ENCODE data around the gene PALLD. TPM values are rescaled to one million over a fixed set of nuclear protein-coding genes. Genes with fewer than 3 reads are reported as not detected.
"Not testable (repeated sequence)": the region's sequence is repeated elsewhere in the genome, so short reads cannot be mapped to it uniquely, and the experiment has no call there.

The PALLD gene
- total RNA-seq, 4 donors from 2014 or later, result 71.8 to 106 (median 83.3) TPM

DNA sequence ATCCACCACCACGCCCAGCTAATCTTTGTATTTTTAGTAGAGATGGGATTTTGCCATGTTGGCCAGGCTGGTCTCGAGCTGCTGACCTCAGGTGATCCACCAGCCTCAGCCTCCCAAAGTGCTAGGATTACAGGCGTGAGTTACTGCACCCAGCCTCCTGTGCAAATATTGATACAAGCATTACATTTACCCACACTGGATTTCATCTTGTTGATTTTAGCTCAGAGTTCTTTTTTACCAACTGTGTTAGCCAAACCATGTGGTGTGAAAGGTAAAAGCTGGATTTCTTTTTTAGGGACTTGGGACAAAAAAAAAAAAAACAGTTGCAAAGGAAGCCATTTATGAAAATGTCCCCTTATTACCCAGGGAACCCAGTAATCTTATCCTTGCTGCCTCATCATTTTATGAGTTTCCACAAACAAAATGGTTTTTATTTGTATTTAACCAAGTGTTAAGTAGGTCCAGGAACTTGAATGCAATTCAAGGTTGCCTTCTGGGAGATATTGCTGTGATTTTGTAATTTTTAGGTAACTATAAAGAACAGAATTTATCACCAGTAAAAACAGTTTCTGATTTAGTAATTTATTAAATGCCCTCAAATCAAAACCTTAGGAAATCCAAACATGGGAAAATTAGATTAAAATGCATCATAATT, 202.5 kb downstream of the PALLD start:
- no peaks in the 10 kb centered on the region for H3K9me3 ChIP-seq
- DNase-seq (ENCODE audit: low spot score in 2 of 2), result no peak
- no peak overlapping the region for H3K4me3 ChIP-seq
- H3K36me3 ChIP-seq, result no peaks in the 10 kb centered on the region
- 92% methylated on average over 3 of the region's 3 CpGs for WGBS
- H3K4me1 ChIP-seq, result peaks cover 2% of the 10 kb centered on the region
- TF ChIP-seq POLR2A (IDR thresholded peaks at IDR 0.05), result no peak
- TF ChIP-seq, protein P1, sequence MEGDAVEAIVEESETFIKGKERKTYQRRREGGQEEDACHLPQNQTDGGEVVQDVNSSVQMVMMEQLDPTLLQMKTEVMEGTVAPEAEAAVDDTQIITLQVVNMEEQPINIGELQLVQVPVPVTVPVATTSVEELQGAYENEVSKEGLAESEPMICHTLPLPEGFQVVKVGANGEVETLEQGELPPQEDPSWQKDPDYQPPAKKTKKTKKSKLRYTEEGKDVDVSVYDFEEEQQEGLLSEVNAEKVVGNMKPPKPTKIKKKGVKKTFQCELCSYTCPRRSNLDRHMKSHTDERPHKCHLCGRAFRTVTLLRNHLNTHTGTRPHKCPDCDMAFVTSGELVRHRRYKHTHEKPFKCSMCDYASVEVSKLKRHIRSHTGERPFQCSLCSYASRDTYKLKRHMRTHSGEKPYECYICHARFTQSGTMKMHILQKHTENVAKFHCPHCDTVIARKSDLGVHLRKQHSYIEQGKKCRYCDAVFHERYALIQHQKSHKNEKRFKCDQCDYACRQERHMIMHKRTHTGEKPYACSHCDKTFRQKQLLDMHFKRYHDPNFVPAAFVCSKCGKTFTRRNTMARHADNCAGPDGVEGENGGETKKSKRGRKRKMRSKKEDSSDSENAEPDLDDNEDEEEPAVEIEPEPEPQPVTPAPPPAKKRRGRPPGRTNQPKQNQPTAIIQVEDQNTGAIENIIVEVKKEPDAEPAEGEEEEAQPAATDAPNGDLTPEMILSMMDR (IDR thresholded peaks at IDR 0.05), result no peak
- TF ChIP-seq EP300 (IDR thresholded peaks at IDR 0.05), result no peak
- no peak for TF ChIP-seq POLR2AphosphoS5 (IDR thresholded peaks at IDR 0.05)
- H3K27me3 ChIP-seq, result no peaks in the 10 kb centered on the region
- H3K27ac ChIP-seq, result no peak overlapping the region

DNA sequence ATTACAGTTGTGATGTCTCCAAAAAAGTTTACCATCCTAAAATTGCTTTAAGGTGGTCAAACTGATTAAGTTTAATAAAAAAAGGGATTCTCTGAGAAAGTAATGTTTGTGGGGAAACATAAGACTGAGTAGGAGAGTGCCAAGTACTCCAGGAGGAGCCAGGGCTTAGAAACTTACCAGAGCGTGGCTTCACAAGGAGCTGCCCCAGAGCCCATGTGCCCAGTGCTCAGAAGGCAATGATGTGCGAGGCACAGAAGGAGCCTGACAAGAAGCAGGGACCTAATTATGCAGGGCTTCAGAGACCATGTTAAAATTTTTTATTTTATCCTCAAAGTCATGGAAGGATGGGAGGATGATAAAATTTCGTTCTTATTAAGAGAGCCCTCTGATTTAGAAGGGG, 204.2 kb downstream of the PALLD start:
- WGBS, result 84% methylated on average over 3 of the region's 3 CpGs
- Histone ChIP-seq H3K4me1 (no peaks in the 10 kb centered on the region), H3K27ac (no peak overlapping the region), H3K36me3 (no peaks in the 10 kb centered on the region), H3K9me3 (no peaks in the 10 kb centered on the region), H3K27me3 (no peaks in the 10 kb centered on the region), H3K4me3 (no peak overlapping the region)
- no peak for DNase-seq (ENCODE audit: low spot score in 2 of 2)
- TF ChIP-seq EP300 (IDR thresholded peaks at IDR 0.05) (no peak), POLR2A (IDR thresholded peaks at IDR 0.05) (no peak)
- TF ChIP-seq, protein P1 (IDR thresholded peaks at IDR 0.05), result no peak

DNA sequence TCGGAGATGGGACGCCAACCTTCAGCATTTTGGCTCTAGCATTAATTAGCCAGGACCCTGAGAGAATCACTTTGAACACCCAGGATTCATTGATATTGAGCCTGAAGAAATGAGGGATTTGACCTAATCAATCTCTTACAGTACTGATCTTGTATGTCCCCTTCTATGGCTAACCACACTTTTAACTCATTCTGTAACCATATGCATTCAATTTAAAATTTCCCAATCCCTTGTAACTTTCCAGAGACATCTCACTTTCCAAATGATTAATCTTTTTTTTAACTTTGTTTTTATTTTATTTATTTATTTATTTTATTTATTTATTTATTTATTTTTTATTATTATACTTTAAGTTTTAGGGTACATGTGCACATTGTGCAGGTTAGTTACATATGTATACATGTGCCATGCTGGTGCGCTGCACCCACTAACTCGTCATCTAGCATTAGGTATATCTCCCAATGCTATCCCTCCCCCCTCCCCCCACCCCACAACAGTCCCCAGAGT, 205.8 kb downstream of the PALLD start:
- 96% methylated on average over 4 of the region's 4 CpGs for WGBS
- H3K4me3 ChIP-seq; H3K36me3 ChIP-seq; H3K27me3 ChIP-seq; DNase-seq (ENCODE audit: low spot score in 2 of 2); H3K4me1 ChIP-seq; H3K9me3 ChIP-seq; H3K27ac ChIP-seq: not testable (repeated sequence)

DNA sequence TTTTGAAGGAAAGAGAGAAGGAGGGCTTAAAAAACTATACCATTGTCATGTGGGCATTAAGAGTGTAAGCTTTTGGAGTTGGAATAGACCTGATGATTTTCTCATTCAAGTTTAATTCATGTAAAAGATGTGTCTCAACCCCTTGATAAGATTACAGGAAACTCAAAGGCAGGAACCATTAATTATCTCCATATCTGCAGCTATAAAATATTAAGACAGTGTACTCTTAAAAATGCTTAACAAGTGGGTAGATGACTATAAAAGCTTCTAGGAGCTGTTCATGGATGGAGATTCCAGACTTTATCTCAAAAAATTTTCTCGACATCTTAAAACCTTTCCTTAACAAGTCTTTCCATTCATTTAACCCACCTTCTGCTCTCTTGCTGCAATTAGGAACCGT, 208.3 kb downstream of the PALLD start:
- TF ChIP-seq, protein P1 (IDR thresholded peaks at IDR 0.05), result no peak
- TF ChIP-seq POLR2A (IDR thresholded peaks at IDR 0.05) (no peak), EP300 (IDR thresholded peaks at IDR 0.05) (no peak), POLR2AphosphoS5 (IDR thresholded peaks at IDR 0.05) (no peak)
- H3K27me3 ChIP-seq, result no peaks in the 10 kb centered on the region
- no peaks in the 10 kb centered on the region for H3K9me3 ChIP-seq
- no peak for DNase-seq (ENCODE audit: low spot score in 2 of 2)
- H3K27ac ChIP-seq, result no peak overlapping the region
- no peak overlapping the region for H3K4me3 ChIP-seq
- no peaks in the 10 kb centered on the region for H3K36me3 ChIP-seq
- no peaks in the 10 kb centered on the region for H3K4me1 ChIP-seq
- 82% methylated on average over 2 of the region's 2 CpGs for WGBS

DNA sequence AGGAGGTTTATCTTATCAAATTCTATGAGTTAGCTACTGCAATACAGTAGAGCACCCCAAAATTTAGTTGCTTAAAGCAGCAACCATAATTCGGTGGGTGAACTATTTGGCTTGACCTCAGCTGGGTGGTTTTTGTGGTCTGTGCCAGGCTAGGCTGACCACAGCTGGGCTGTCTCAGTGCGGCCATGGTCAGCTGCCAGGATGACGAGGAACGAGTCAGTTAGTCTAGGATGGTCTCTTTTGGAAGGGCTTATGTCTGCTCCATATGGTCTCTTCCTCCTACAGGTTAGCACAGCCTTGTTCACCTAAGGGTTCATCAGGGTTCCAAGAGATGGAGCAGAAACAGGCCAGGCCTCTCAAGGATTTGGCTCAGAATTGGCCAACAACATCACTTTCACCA, 210.4 kb downstream of the PALLD start:
- Histone ChIP-seq H3K27ac (no peak overlapping the region), H3K27me3 (no peaks in the 10 kb centered on the region), H3K4me3 (no peak overlapping the region), H3K9me3 (no peaks in the 10 kb centered on the region), H3K36me3 (no peaks in the 10 kb centered on the region), H3K4me1 (peaks cover 16% of the 10 kb centered on the region)
- WGBS, result 81% methylated on average over 4 of the region's 4 CpGs
- DNase-seq (ENCODE audit: low spot score in 2 of 2), result no peak
- no peak for TF ChIP-seq POLR2A (IDR thresholded peaks at IDR 0.05)
- TF ChIP-seq, protein P1 (IDR thresholded peaks at IDR 0.05), result no peak
- no peak for TF ChIP-seq EP300 (IDR thresholded peaks at IDR 0.05)
- no peak for TF ChIP-seq POLR2AphosphoS5 (IDR thresholded peaks at IDR 0.05)

DNA sequence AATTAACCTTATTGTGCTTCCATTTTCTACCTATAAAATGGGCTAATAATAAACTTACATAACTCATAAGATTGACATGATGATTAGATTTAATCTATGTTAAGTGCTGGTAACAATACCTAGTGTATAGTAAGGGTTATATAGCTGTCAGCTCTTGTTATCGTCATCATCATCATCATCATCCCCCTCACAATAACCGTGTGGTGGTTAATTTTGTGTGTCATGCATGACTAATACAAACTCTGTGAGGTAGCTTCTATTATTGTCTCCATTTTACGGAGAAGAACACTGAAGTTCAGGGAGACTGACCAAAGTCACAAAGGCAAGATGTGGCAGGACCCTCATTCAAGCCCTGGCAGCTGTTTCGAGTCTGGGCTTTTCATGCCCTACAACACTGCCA, 211.3 kb downstream of the PALLD start:
- Histone ChIP-seq H3K36me3 (no peaks in the 10 kb centered on the region), H3K27ac (no peak overlapping the region), H3K4me3 (no peak overlapping the region), H3K27me3 (no peaks in the 10 kb centered on the region), H3K4me1 (peaks cover 16% of the 10 kb centered on the region), H3K9me3 (no peaks in the 10 kb centered on the region)
- 89% methylated on average over 4 of the region's 4 CpGs for WGBS
- TF ChIP-seq POLR2AphosphoS5 (IDR thresholded peaks at IDR 0.05) (no peak), POLR2A (IDR thresholded peaks at IDR 0.05) (no peak), EP300 (IDR thresholded peaks at IDR 0.05) (no peak)
- TF ChIP-seq, protein P1 (IDR thresholded peaks at IDR 0.05), result no peak
- no peak for DNase-seq (ENCODE audit: low spot score in 2 of 2)

Data from suprapubic skin (tissue), 4 donors.